HCT116 (cell line): Measurements from ENCODE around the gene SLC25A39. TPM values are rescaled to one million over a fixed set of nuclear protein-coding genes. Genes with fewer than 3 reads are reported as not detected.

Experiments used
- ATAC-seq: fragments of 200-7000 bp; cut with Tn5 transposase; 2 replicates; pipeline ENCODE4 v1.9.1; 2020; ENCODE audit warnings: mild to moderate bottlenecking, moderate library complexity
- BruUV-seq: library from RNA; stranded (reverse); fragments of 400-500 nt; replicated peaks from 2 replicates; lab custom pipeline; 2021; lab: Mats Ljungman, UMichigan
- CTCF ChIA-PET: fragments of 300-600 bp; sonication (Branson Sonifier 250); formaldehyde crosslinking; loops from one replicate; lab custom pipeline; 2021; ENCODE audit warnings: antibody characterized with exemption; lab: Charles Lee
- POLR2A ChIA-PET: fragments of 300-600, 350-600 bp; sonication (Branson Sonifier 250); formaldehyde crosslinking; loops from one replicate; lab custom pipeline; 2021; ENCODE audit warnings: antibody characterized with exemption; lab: Charles Lee
- RAD21 ChIA-PET, 2 experiments: fragments of 300-600 bp; sonication (Branson Sonifier 250); formaldehyde crosslinking; loops; one replicate each; lab custom pipeline; 2023; ENCODE audit warnings: low total read pairs in 2 of 2; ENCODE audit not compliant: uncharacterized antibody in 2 of 2, unreplicated experiment in 2 of 2, low non-redundant PET in 1 of 2; lab: Charles Lee
- DNase-seq: peaks from one replicate; pipeline ENCODE4 v3.0.0-alpha.2; 2010; ENCODE audit warnings: low read depth, low spot score
- H2AFZ ChIP-seq: fragments of 200-600 bp; shearing (Covaris generic), sonication (generic); 2 replicates; pipeline ENCODE4 v1.6.1; 2017; ENCODE audit warnings: low read depth, mixed run types, mixed read lengths, antibody characterized with exemption, low read length; ENCODE audit not compliant: poor library complexity, severe bottlenecking
- H3K27ac ChIP-seq: 2 replicates; pipeline ENCODE4 v1.5.1; 2012; ENCODE audit warnings: low read depth, low read length
- H3K27me3 ChIP-seq: fragments of 200-600 bp; sonication (generic); 2 replicates; pipeline ENCODE4 v1.6.1; 2016; ENCODE audit warnings: mixed run types, low read length, mixed read lengths; ENCODE audit not compliant: insufficient read depth
- H3K36me3 ChIP-seq, 2 experiments: fragments of 200-500 bp in 1 of 2; fragments of 200-600 bp in 1 of 2; sonication (Bioruptor generic) in 1 of 2; sonication (generic) in 1 of 2; 2 replicates each; pipeline versions ENCODE4 v1.5.1 to v1.6.1; 2014 to 2016; ENCODE audit warnings: low read length in 2 of 2, inconsistent platforms in 1 of 2, mixed read lengths in 1 of 2, mixed run types in 1 of 2; ENCODE audit not compliant: insufficient read depth in 2 of 2, control insufficient read depth in 1 of 2
- H3K4me1 ChIP-seq, 2 experiments: fragments of 200-600 bp in 1 of 2; sonication (generic) in 1 of 2; 2 replicates each; pipeline versions ENCODE4 v1.5.1 to v1.6.1; 2012 to 2017; ENCODE audit warnings: low read length in 2 of 2, inconsistent platforms in 1 of 2, mild to moderate bottlenecking in 1 of 2, mixed read lengths in 1 of 2, mixed run types in 1 of 2, moderate library complexity in 1 of 2; ENCODE audit not compliant: insufficient read depth in 2 of 2, control insufficient read depth in 1 of 2
- H3K4me2 ChIP-seq: fragments of 200-600 bp; sonication (generic); 2 replicates; pipeline ENCODE4 v1.6.1; 2017; ENCODE audit warnings: mixed run types, low read length, mixed read lengths
- H3K4me3 ChIP-seq, 2 experiments: fragments of 200-600 bp in 1 of 2; sonication (generic) in 1 of 2; replicated peaks in 1 of 2; 2 replicates each; pipeline ENCODE4 v1.5.1; 2011 to 2016; ENCODE audit warnings: low read length in 2 of 2, control low read depth in 1 of 2, low read depth in 1 of 2, mild to moderate bottlenecking in 1 of 2, mixed read lengths in 1 of 2, mixed run types in 1 of 2
- H3K79me2 ChIP-seq: fragments of 200-600 bp; sonication (generic); 2 replicates; pipeline ENCODE4 v1.6.1; 2017; ENCODE audit warnings: mild to moderate bottlenecking, mixed run types, low read length, moderate library complexity, mixed read lengths; ENCODE audit not compliant: insufficient read depth
- H3K9ac ChIP-seq: fragments of 200-600 bp; sonication (generic); 2 replicates; pipeline ENCODE4 v1.6.1; 2016; ENCODE audit warnings: low read length, mixed read lengths
- H3K9me2 ChIP-seq: fragments of 200-600 bp; sonication (generic), shearing (Covaris generic); 2 replicates; pipeline ENCODE4 v1.6.1; 2017; ENCODE audit warnings: mixed run types, mild to moderate bottlenecking, moderate library complexity; ENCODE audit not compliant: insufficient read depth
- H3K9me3 ChIP-seq, 2 experiments: fragments of 200-500 bp in 1 of 2; fragments of 200-600 bp in 1 of 2; sonication (Bioruptor generic) in 1 of 2; sonication (generic) in 1 of 2; 2 replicates each; pipeline ENCODE4 v1.6.1; 2014 to 2017; ENCODE audit warnings: low read length in 2 of 2, mixed read lengths in 2 of 2, inconsistent platforms in 1 of 2, low read depth in 1 of 2, mild to moderate bottlenecking in 1 of 2, mixed run types in 1 of 2, moderate library complexity in 1 of 2; ENCODE audit not compliant: control insufficient read depth in 1 of 2, insufficient read depth in 1 of 2
- H4K20me1 ChIP-seq: fragments of 200-600 bp; sonication (generic), shearing (Covaris generic); 2 replicates; pipeline ENCODE4 v1.6.1; 2017; ENCODE audit warnings: mixed run types, mild to moderate bottlenecking, moderate library complexity; ENCODE audit not compliant: insufficient read depth
- ELF1 ChIP-seq: IDR thresholded peaks from 2 replicates; pipeline ENCODE4 v1.6.1; 2012; ENCODE audit warnings: low read depth, borderline replicate concordance
- EZH2 ChIP-seq: fragments of 200-600 bp; sonication (generic); IDR thresholded peaks from 2 replicates; pipeline ENCODE4 v1.6.1; 2017; ENCODE audit warnings: antibody characterized with exemption, mixed run types
- POLR2A ChIP-seq: IDR thresholded peaks from 2 replicates; pipeline ENCODE4 v1.7.0; 2011; ENCODE audit warnings: borderline replicate concordance; ENCODE audit not compliant: insufficient read depth, insufficient read length; ENCODE audit errors: extremely low read depth
- ZNF274 ChIP-seq: fragments of 200-500 bp; sonication (Bioruptor generic); IDR thresholded peaks from 2 replicates; pipeline ENCODE4 v1.6.1; 2014; ENCODE audit warnings: mild to moderate bottlenecking, low read depth, low read length, inconsistent platforms
- intact Hi-C: fragments of 100-400 bp; cut with micrococcal nuclease; formaldehyde crosslinking; loops from 2 replicates; pipeline ENCODE4 v1.10.0; 2022
- total RNA-seq: library from RNA; stranded (reverse); gene quantifications from one replicate; pipeline ENCODE4 v1.2.1, GENCODE V29; 2021; ENCODE audit not compliant: unreplicated experiment
- TF ChIP-seq, protein P1 (sequence below): IDR thresholded peaks from 2 replicates; pipeline ENCODE4 v1.6.1; 2011; ENCODE audit warnings: mild to moderate bottlenecking, low read length, moderate library complexity; ENCODE audit not compliant: insufficient replicate concordance; ENCODE audit errors: extremely low read depth
- TF ChIP-seq, protein P2 (sequence below): IDR thresholded peaks from 2 replicates; pipeline ENCODE4 v1.6.1; 2012; ENCODE audit warnings: low read depth
- TF ChIP-seq, protein P3 (sequence below), 3 experiments: fragments of 200-600 bp in 1 of 3; sonication (generic) in 1 of 3; IDR thresholded peaks in 2 of 3; conservative IDR thresholded peaks in 1 of 3; 2 replicates each; pipeline ENCODE4 v1.5.1; 2012 to 2017; ENCODE audit warnings: low read depth in 2 of 3, low read length in 2 of 3, antibody characterized with exemption in 1 of 3, borderline replicate concordance in 1 of 3, control low read depth in 1 of 3, mild to moderate bottlenecking in 1 of 3, mixed read lengths in 1 of 3, mixed run types in 1 of 3, moderate library complexity in 1 of 3; ENCODE audit not compliant: insufficient read depth in 1 of 3
- TF ChIP-seq, protein P4 (sequence below): IDR thresholded peaks from 2 replicates; pipeline ENCODE4 v1.6.1; 2012
- TF ChIP-seq, protein P5 (sequence below): IDR thresholded peaks from 2 replicates; pipeline ENCODE4 v1.6.1; 2012

Gene SLC25A39
- total RNA-seq, 1 experiment from 2014 or later = 326 TPM

DNA sequence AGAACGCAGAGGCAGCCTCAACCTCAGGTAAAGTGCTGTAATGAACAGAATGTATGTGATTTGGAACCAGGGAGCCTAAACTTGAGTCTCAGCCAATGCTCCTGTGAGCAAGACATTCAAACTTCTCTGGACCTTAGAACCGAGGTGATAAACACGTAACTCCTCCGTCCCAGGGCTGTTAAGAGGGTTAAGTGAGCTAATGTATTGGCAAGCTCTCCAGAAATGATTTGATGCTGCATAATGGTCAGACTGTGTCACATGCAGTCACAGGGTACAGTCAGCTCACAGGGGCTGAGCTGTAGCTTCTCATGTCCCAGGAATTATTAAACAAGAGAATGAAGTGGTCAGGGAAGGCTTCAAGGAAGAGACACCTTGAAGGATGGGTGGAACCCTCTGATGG is 46.6 kb downstream of the SLC25A39 start:
- Histone ChIP-seq H3K4me2 (no peak overlapping the region), H2AFZ (no peak overlapping the region)
- POLR2A ChIA-PET = no interaction called here
- ATAC-seq = no peak
- TF ChIP-seq ZNF274 = no peak
- TF ChIP-seq ELF1 = no peak
- TF ChIP-seq, protein P1, sequence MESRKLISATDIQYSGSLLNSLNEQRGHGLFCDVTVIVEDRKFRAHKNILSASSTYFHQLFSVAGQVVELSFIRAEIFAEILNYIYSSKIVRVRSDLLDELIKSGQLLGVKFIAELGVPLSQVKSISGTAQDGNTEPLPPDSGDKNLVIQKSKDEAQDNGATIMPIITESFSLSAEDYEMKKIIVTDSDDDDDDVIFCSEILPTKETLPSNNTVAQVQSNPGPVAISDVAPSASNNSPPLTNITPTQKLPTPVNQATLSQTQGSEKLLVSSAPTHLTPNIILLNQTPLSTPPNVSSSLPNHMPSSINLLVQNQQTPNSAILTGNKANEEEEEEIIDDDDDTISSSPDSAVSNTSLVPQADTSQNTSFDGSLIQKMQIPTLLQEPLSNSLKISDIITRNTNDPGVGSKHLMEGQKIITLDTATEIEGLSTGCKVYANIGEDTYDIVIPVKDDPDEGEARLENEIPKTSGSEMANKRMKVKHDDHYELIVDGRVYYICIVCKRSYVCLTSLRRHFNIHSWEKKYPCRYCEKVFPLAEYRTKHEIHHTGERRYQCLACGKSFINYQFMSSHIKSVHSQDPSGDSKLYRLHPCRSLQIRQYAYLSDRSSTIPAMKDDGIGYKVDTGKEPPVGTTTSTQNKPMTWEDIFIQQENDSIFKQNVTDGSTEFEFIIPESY = no peak
- TF ChIP-seq, all 23 proteins: peak for 0
- no peak overlapping the region for H3K27ac ChIP-seq
- no peak for DNase-seq
- H3K9me3 ChIP-seq = no peaks in the 10 kb centered on the region
- RAD21 ChIA-PET = no interaction called here
- CTCF ChIA-PET = interaction anchor here (0.5 kb wide), 1 partner anchor 12 kb away, joined by 3 read pairs; no protein-coding TSS in a partner anchor
- H3K9me2 ChIP-seq = no peaks in the 10 kb centered on the region
- no peaks in the 10 kb centered on the region for H3K79me2 ChIP-seq
- no peaks in the 10 kb centered on the region for H4K20me1 ChIP-seq
- H3K27me3 ChIP-seq = no peaks in the 10 kb centered on the region
- H3K36me3 ChIP-seq = no peaks in the 10 kb centered on the region
- H3K4me3 ChIP-seq = no peak overlapping the region
- intact Hi-C loops = no loop called here
- BruUV-seq = no TSS peak
- no peak overlapping the region for H3K9ac ChIP-seq
- peaks cover 0 to 11% of the 10 kb centered on the region in 2 experiments; a peak in 2 of 4 replicates for H3K4me1 ChIP-seq

DNA sequence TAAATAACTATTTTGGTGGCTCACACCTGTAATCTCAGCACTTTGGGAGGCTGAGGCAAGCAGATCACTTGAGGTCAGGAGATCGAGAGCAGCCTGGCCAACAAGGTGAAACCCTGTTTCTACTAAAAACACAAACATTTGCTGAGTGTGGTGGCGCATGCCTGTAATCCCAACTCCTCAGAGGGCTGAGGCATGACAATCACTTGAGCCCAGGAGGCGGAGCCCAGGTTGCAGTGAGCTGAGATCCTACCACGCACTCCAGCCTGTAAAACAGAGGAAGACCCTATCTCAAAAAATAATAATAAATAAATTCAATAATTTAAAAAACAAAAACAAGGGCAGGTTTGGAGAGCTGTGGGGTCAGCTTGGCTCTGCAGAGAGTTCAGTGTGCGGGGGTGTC is 51.0 kb downstream of the SLC25A39 start:
- H4K20me1 ChIP-seq = no peaks in the 10 kb centered on the region
- no peaks in the 10 kb centered on the region for H3K36me3 ChIP-seq
- CTCF ChIA-PET = no interaction called here
- no peak for DNase-seq
- intact Hi-C loops = no loop called here
- no peaks in the 10 kb centered on the region for H3K27me3 ChIP-seq
- no peaks in the 10 kb centered on the region for H3K9me3 ChIP-seq
- no TSS peak for BruUV-seq
- no peak overlapping the region for H2AFZ ChIP-seq
- H3K79me2 ChIP-seq = no peaks in the 10 kb centered on the region
- ATAC-seq = no peak
- H3K4me3 ChIP-seq = no peak overlapping the region
- no peak overlapping the region for H3K4me2 ChIP-seq
- no peak overlapping the region for H3K27ac ChIP-seq
- RAD21 ChIA-PET = no interaction called here
- H3K9me2 ChIP-seq = no peaks in the 10 kb centered on the region
- H3K9ac ChIP-seq = no peak overlapping the region
- POLR2A ChIA-PET = no interaction called here
- H3K4me1 ChIP-seq = no peaks in the 10 kb centered on the region
- TF ChIP-seq EZH2 (no peak), POLR2A (no peak)
- TF ChIP-seq, protein P2, sequence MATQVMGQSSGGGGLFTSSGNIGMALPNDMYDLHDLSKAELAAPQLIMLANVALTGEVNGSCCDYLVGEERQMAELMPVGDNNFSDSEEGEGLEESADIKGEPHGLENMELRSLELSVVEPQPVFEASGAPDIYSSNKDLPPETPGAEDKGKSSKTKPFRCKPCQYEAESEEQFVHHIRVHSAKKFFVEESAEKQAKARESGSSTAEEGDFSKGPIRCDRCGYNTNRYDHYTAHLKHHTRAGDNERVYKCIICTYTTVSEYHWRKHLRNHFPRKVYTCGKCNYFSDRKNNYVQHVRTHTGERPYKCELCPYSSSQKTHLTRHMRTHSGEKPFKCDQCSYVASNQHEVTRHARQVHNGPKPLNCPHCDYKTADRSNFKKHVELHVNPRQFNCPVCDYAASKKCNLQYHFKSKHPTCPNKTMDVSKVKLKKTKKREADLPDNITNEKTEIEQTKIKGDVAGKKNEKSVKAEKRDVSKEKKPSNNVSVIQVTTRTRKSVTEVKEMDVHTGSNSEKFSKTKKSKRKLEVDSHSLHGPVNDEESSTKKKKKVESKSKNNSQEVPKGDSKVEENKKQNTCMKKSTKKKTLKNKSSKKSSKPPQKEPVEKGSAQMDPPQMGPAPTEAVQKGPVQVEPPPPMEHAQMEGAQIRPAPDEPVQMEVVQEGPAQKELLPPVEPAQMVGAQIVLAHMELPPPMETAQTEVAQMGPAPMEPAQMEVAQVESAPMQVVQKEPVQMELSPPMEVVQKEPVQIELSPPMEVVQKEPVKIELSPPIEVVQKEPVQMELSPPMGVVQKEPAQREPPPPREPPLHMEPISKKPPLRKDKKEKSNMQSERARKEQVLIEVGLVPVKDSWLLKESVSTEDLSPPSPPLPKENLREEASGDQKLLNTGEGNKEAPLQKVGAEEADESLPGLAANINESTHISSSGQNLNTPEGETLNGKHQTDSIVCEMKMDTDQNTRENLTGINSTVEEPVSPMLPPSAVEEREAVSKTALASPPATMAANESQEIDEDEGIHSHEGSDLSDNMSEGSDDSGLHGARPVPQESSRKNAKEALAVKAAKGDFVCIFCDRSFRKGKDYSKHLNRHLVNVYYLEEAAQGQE = no peak
- TF ChIP-seq, protein P3, sequence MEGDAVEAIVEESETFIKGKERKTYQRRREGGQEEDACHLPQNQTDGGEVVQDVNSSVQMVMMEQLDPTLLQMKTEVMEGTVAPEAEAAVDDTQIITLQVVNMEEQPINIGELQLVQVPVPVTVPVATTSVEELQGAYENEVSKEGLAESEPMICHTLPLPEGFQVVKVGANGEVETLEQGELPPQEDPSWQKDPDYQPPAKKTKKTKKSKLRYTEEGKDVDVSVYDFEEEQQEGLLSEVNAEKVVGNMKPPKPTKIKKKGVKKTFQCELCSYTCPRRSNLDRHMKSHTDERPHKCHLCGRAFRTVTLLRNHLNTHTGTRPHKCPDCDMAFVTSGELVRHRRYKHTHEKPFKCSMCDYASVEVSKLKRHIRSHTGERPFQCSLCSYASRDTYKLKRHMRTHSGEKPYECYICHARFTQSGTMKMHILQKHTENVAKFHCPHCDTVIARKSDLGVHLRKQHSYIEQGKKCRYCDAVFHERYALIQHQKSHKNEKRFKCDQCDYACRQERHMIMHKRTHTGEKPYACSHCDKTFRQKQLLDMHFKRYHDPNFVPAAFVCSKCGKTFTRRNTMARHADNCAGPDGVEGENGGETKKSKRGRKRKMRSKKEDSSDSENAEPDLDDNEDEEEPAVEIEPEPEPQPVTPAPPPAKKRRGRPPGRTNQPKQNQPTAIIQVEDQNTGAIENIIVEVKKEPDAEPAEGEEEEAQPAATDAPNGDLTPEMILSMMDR (IDR thresholded peaks at IDR 0.05 in 2 of 3, conservative IDR thresholded peaks at IDR 0.05 in 1 of 3; ENCODE audit: borderline replicate concordance in 1 of 3, insufficient read depth in 1 of 3, low read depth in 2 of 3, low read length in 2 of 3) = no peak
- TF ChIP-seq, protein P4, sequence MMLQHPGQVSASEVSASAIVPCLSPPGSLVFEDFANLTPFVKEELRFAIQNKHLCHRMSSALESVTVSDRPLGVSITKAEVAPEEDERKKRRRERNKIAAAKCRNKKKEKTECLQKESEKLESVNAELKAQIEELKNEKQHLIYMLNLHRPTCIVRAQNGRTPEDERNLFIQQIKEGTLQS = no peak
- TF ChIP-seq, protein P5, sequence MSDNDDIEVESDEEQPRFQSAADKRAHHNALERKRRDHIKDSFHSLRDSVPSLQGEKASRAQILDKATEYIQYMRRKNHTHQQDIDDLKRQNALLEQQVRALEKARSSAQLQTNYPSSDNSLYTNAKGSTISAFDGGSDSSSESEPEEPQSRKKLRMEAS = no peak
